HG03354 (cell line): Measurements from ENCODE around the gene CDC42BPB.

Source experiments
- ATAC-seq: cut with Tn5 transposase; IDR thresholded peaks from one replicate; pipeline ENCODE4 v1.9.1; 2021; ENCODE audit warnings: mild to moderate bottlenecking; ENCODE audit not compliant: unreplicated experiment, poor library complexity, severe bottlenecking

The CDC42BPB gene

DNA sequence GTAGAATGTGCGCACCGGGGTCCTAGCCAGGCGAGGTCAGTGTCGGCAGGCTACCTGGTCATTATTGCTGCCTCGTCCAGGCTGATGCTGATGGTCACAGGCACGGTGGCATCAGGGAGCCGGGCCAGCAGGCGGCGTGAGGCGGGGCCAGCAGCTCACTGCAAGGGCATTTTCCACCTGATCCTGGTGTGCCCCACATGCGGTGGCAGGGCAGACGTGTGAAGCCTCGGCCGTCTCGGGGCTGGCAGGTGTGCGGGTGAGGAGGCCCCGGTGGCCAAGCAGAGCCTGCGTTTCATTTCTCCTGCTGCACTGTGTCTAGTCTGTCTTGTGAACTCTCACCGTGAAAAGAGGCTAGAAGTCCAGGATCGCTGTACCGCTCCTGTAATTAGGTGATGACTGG lies 146.9 kb downstream of the CDC42BPB start:
- ATAC-seq = no peak

DNA sequence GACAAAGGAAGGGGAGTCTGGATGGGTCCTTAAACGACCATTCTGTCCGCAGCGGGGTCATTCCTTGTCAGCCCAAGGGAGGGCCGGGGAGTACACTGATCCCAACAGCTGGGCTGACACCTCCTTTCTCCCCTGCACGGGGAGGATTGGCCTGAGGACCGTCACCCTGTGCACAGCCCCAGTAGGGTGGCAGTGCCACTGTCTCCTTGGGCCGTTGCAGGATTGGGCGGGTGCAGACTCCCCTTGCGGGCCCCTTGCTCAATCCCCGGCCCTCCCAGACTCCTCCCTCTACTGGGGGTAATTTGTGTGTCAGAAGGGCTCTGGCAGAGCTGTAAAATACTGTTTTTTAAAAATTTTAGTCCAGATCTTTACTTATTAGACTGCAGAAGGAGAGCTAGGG lies 147.4 kb downstream of the CDC42BPB start:
- no peak for ATAC-seq

GRCh38 chr14:102909462-102909861 lies 147.9 kb downstream of the CDC42BPB start:
- no peak for ATAC-seq

DNA sequence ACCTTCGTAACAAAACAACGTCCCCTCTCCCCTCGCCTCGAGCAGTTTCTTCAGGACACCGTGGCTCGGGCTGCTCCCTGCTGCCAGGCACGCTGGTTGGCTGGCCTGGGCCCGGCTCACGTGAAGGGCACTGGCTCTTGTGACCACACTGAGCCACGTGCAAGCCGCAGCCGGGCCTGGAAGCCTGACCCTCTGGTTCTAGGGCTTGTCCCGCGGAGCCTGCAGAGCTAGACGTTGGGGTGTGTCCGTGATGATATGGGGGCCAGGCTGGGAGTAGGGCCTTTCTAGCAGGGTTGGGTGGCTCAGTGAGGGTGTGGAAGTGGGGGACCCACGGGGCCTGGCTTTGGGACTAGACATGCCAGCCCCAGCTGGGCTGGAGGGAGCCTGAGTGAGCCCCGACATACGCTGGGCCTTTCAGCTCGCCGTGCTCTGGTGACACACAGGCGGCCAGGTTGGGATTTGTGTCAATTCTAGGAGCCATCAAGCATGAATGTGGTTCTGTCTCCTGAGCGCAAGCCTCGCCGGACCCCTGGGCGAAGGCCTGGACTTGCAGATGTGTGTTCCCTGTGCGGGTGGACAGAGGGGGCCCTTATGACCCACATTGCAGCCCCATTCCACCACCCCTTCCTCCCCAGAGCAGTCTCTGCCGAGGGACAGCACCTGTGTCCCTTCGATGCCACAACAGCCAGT lies 148.4 kb downstream of the CDC42BPB start:
- ATAC-seq = no peak

DNA sequence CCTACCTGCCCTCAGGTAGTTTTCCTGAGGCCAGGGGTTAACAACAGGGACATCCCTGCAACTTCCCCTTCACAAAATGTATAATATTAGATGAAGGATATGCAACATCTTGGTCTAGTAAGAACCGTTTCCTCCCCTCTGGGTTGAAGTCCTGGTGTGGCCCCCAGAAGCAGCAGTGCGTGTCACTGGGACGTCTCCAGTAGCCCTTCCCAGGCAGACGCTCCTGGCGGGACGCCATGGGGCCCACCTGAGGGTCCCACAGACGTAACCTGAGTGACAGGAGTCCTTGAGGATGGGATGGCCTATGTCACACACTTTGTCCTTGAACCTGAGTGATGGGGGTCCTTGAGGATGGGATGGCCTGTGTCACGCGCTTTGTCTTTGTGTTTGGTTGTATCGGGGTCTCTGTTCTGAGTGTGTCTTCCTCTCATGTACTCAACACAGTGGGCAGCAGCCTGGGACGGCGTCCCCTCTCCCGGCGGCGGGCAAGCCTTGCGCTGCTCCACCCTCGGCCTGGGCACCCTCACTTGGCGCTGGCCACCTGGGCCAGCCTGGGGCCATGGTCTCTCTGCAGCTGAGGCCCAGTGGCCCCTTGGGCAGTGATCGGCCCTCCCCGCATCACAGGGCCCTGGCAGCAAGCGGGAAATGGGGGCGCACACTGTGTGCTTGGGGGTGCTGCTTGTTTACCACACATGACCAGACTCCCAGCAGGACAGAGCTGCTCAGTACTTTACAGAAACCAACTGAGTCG lies 149.2 kb downstream of the CDC42BPB start:
- no peak for ATAC-seq

DNA sequence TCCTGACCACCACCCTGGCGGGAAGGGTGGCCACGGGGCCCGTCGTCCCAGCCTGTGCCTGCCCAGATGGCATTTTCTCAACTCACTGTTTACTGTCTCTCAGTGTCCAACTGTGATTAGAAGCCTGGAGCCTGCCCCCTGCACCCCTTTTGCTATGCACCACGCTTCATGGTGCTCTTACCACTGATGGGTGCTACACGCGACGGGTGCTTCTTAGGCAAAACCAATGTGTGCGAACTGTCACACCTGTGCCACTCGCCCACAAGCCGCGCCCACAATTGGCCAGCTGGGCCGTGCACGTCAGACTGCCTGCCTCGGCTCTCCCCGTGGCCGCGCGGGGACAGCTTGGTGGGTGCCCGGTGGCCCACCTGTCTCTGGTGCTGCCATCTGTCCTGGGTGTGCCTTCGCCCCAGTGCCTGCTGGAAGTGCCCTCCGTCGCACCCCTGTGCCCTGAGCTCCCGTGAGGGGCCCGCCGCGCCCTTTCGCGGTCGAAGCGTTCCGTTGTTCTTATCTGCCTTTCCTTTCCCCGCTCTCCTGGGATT lies 150.0 kb downstream of the CDC42BPB start:
- ATAC-seq = no peak

- ATAC-seq = no peak
These were observed 150.6 kb downstream of the CDC42BPB start for GRCh38 chr14:102906616-102907302.

DNA sequence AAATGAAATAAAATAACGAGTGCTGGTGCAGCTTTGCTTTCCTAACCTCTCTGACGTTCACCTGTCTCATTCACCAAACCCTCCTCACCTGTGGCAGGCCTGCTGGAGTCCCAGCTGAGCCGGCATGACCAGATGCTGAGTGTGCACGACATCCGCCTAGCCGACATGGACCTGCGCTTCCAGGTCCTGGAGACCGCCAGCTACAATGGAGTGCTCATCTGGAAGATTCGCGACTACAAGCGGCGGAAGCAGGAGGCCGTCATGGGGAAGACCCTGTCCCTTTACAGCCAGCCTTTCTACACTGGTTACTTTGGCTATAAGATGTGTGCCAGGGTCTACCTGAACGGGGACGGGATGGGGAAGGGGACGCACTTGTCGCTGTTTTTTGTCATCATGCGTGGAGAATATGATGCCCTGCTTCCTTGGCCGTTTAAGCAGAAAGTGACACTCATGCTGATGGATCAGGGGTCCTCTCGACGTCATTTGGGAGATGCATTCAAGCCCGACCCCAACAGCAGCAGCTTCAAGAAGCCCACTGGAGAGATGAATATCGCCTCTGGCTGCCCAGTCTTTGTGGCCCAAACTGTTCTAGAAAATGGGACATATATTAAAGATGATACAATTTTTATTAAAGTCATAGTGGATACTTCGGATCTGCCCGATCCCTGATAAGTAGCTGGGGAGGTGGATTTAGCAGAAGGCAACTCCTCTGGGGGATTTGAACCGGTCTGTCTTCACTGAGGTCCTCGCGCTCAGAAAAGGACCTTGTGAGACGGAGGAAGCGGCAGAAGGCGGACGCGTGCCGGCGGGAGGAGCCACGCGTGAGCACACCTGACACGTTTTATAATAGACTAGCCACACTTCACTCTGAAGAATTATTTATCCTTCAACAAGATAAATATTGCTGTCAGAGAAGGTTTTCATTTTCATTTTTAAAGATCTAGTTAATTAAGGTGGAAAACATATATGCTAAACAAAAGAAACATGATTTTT lies 151.9 kb downstream of the CDC42BPB start:
- no peak for ATAC-seq

DNA sequence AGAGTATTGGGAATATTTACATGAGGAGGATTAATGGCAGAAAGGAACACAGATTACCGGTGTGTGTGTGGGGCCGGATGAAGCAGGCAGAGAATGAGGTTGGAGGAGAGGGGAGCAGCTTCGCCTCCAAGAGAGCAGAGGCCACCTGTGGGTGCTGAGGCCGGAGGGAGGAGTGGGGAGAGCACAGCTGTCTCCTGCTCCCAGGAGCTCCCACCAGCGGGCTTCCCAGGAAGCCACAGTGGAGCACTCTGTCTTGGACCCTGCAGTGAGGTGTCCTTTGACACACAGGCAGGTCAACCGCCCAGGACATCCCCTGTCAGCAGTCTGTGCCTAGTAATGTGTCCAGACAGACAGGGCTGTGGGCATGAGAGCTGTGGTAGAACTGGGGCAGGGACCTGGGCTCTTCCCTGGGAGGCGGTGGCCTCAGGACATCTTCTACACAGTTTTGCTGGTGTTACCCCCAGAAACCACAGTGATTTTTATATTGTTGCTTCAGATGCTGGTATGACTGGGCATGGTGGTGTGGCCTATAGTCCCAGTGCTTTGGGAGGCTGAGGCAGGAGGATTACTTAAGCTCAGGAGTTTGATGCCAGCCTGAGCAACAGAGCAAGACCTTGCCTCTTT lies 153.3 kb downstream of the CDC42BPB start:
- no peak for ATAC-seq

DNA sequence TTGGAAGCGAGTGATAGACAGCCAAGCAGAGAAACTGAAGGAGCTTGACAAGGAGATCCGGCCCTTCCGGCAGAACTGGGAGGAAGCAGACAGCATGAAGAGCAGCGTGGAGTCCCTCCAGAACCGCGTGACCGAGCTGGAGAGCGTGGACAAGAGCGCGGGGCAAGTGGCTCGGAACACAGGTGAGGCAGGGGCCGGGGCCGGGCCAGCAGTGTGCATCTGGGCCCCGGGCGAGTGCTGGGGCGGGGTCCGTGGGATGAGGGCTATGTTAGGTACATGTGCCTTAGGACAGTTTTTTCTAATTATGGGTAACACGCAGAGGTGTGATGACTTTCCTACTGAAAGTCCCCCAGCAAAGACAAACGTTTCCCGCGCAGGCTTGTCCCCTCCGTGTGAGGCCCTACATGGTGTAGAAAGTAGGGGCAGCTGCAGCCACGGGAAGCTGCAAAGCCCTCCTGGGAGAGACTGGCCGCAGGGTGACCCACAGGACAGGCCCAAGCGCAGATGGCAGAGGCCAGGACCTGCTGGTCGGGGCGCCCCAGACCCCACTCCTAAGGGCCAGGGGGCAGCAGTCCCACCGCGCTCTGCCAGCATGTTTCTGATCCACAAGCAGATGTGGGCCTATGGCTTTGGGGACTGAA lies 154.0 kb downstream of the CDC42BPB start:
- no peak for ATAC-seq

GRCh38 chr14:102902523-102903247 lies 154.7 kb downstream of the CDC42BPB start:
- ATAC-seq = no peak

- ATAC-seq = peak; percentile 23
These were observed 155.3 kb downstream of the CDC42BPB start for GRCh38 chr14:102902086-102902485.

DNA sequence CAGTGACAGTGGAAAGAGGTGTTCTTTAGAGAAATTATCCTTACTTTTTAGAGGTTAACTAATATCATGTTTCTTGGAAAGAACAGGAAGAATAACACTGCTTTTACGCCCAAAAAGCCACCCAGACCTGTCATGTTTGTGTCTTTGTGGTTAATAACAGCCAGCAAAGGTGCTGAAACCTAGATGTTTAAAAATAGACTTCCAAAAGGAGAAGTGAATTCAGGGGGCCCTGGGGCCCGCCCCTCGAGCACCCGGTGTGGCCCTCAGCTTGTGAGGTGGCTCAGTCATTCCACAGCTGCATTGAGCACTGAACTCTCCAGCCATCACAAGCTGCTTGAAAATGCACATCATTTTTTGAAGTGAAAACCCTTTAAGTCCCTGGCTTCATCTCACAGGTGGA lies 155.7 kb downstream of the CDC42BPB start:
- peak; percentile 81 for ATAC-seq

GRCh38 chr14:102900631-102901571 lies 156.4 kb downstream of the CDC42BPB start:
- ATAC-seq = peak; percentile 74

DNA sequence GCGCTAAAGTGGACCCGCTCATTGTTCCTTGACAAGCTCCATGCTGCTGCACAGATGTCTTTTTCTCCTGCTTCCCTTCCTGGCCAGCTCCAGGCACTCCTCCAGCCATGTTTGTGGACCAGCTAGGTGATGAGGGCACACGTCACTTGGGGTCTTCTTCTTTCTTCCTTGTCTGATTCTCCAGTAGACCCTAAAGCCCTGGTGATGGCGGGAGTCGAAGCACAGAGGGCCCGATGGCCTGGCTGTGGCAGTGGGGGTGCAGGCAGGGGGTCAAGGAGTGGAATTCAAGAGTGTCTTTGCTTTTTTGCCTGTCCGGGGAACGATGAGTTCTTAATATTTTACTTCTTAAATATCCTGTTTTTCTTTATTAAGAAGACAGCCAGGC lies 157.8 kb downstream of the CDC42BPB start:
- no peak for ATAC-seq

DNA sequence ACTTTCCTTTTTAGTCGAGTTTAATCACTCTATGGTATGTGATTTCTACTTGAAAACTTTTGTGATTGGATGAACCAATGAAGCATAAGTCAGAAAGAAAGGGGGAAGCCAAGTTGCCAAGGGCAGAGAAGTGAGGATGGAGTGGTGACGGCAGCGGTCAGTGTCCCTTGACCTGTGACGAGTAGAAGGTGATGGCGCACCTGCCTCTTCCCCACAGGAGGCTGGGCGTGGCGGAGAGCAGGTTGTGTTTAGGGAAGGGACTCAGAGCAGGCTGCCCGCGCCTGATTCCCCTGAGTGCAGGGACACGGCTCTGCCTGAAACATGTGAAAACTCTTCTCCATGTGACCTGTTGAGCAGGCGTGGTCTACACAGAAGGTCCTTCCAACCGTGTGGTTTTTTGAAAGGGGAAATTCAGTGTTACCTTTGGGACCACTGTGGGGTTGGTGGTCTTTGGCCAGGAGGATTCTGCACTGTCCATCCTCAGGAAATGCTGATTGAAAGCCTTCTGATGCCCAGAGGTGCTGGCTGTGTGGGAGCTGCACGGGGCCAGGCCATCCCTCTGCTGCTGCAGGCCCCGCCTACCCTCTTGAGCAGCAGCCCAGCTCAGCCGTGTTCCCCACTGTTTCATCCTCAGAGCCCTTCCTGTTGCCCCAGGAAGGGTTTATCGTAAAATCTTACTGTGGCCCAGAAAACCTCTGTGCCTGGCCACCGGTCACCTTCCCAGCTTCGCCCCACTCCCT lies 158.4 kb downstream of the CDC42BPB start:
- no peak for ATAC-seq
